Right lobe of liver (tissue), 6 donors: ENCODE data around the gene GRHL3. TPM values are rescaled to one million over a fixed set of nuclear protein-coding genes. Genes with fewer than 3 reads are reported as not detected.

Source experiments
- ATAC-seq, 4 donors: fragments of 200-7000 bp; cut with Tn5 transposase; one replicate each; pipeline ENCODE4 v1.9.1; 2020; ENCODE audit warnings: mild to moderate bottlenecking in 4 of 4, moderate library complexity in 4 of 4
- DNase-seq, 3 donors: peaks; one replicate each; pipeline ENCODE4 v3.0.0-alpha.2; 2020
- H3K27ac ChIP-seq, 3 donors: fragments of 200-600 bp; one replicate each; pipeline ENCODE4 v1.8.0; 2022
- H3K27me3 ChIP-seq, 2 donors: fragments of 200-600 bp; one replicate each; pipeline ENCODE4 v1.8.0; 2022
- H3K36me3 ChIP-seq, 4 donors: fragments of 200-600 bp; sonication (generic) in 1 of 4; one replicate each; pipeline versions ENCODE4 v1.5.1 to v1.8.0; 2017 to 2022; ENCODE audit warnings: control low read depth in 1 of 4
- H3K4me1 ChIP-seq, 4 donors: fragments of 200-600 bp; sonication (generic) in 1 of 4; one replicate each; pipeline versions ENCODE4 v1.5.1 to v1.8.0; 2017 to 2022; ENCODE audit warnings: control low read depth in 1 of 4
- H3K4me3 ChIP-seq, 3 donors: fragments of 200-600 bp; one replicate each; pipeline ENCODE4 v1.8.0; 2022
- H3K9me3 ChIP-seq, 4 donors: fragments of 200-600 bp; sonication (generic) in 1 of 4; one replicate each; pipeline versions ENCODE4 v1.5.1 to v1.8.0; 2017 to 2022; ENCODE audit warnings: control low read depth in 1 of 4
- CTCF ChIP-seq, 4 donors: fragments of 200-600 bp in 3 of 4; fragments of 450-650 bp in 1 of 4; IDR thresholded peaks; one replicate each; pipeline versions ENCODE4 v1.5.1 to v1.8.0; 2016 to 2022; ENCODE audit warnings: antibody characterized with exemption in 4 of 4, mild to moderate bottlenecking in 2 of 4
- POLR2A ChIP-seq: fragments of 450-650 bp; IDR thresholded peaks from one replicate; pipeline ENCODE4 v1.6.1; 2017; ENCODE audit warnings: antibody characterized with exemption, mild to moderate bottlenecking
- WGBS: methylation state at CpG from one replicate; pipeline ENCODE4 v1.1.6; 2018; ENCODE audit warnings: low coverage, low lambda C conversion rate; ENCODE audit not compliant: insufficient coverage; ENCODE audit errors: missing lambda C conversion rate; 5-methylcytosine and 5-hydroxymethylcytosine counted together
- intact Hi-C, 2 donors: fragments of 100-400 bp; cut with DNase I; formaldehyde crosslinking; loops; one replicate each; pipeline versions ENCODE4 v1.11.2 to v1.14.1; 2022
- total RNA-seq, 6 experiments: library from RNA; depleted of rRNA in 2 of 6; stranded (reverse); fragments of >200 nt in 2 of 6; fragmentation: NEBNext Ultra II Directional in 3 of 6; extraction: Animal tissue kit (Norgen Biotek cat#: 25700) in 3 of 6; gene quantifications; one replicate each; pipeline versions ENCODE4 v1.1.0 to v1.2.4, GENCODE V29; 2016 to 2023
- donor health status: DM: no; HTN: yes; CAD: no.
- donor health status: DM: no; HTN: no; CAD: no.
- donor health status: DM: no; HTN: no; CAD: no.
- donor health status: DM: no; HTN: yes; CAD: no.
- donor health status: DM: no; HTN: yes; CAD: no.

The GRHL3 gene
- total RNA-seq, 6 experiments from 2014 or later = 0.20 to 1.00 (median 0.26) TPM; not detected in 1

- Histone ChIP-seq H3K27ac (no peak overlapping the region), H3K36me3 (no peaks in the 10 kb centered on the region), H3K27me3 (no peaks in the 10 kb centered on the region), H3K4me1 (no peaks in the 10 kb centered on the region), H3K9me3 (no peaks in the 10 kb centered on the region), H3K4me3 (no peak overlapping the region)
- DNase-seq (no peak), ATAC-seq (no peak)
- no peak for TF ChIP-seq POLR2A
- no peak for TF ChIP-seq CTCF (IDR thresholded peaks at IDR 0.05)
- WGBS = 84% methylated on average over 7 of the region's 7 CpGs
- intact Hi-C loops = no loop called here
Measured at GRCh38 chr1:24331961-24332673, 13.0 kb downstream of the GRHL3 start.

DNA sequence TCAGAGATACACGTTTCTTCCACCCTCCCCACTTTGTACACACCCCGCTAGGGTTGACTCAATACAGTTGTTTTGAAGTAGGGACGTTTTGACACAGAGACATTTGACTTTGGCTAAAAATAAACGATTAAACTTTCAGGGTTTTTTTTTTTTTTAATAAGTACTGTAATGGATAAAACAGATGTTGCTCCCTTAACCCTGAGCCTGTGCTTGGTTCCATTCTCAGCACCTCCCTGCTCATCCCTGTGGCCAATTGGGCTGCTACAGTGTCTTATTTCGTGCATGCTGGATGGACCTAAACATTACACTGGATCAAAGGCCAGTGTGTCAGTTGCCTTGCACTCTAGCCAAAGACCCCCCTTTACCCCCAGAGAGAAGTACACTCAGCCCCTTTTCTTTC is 16.9 kb downstream of the GRHL3 start:
- intact Hi-C loops = no loop called here
- no peak for TF ChIP-seq POLR2A
- no peak for TF ChIP-seq CTCF (IDR thresholded peaks at IDR 0.05)
- 51% methylated on average over 4 of the region's 5 CpGs for WGBS
- H3K27ac ChIP-seq = no peak overlapping the region
- ATAC-seq (no peak), DNase-seq (no peak)
- no peaks in the 10 kb centered on the region for H3K4me1 ChIP-seq
- no peaks in the 10 kb centered on the region for H3K9me3 ChIP-seq
- H3K4me3 ChIP-seq = no peak overlapping the region
- H3K27me3 ChIP-seq = no peaks in the 10 kb centered on the region
- H3K36me3 ChIP-seq = no peaks in the 10 kb centered on the region

DNA sequence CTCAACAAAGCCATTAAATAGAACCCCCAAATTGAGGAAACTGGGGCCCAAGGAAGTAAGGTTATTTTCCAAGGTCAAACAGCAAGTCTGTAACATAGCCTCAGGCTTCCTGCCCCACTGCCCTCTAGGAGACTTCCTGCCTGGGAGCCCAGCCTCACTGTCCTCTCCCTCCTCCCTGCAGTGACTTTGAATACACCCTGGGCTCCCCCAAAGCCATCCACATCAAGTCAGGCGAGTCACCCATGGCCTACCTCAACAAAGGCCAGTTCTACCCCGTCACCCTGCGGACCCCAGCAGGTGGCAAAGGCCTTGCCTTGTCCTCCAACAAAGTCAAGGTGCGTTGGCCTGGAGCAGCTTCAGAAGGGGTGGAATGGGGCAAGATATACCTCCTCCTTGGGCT is 18.3 kb downstream of the GRHL3 start:
- DNase-seq = no peak
- Histone ChIP-seq H3K4me1 (no peaks in the 10 kb centered on the region), H3K27ac (no peak overlapping the region), H3K36me3 (no peaks in the 10 kb centered on the region), H3K4me3 (no peak overlapping the region), H3K27me3 (no peaks in the 10 kb centered on the region), H3K9me3 (no peaks in the 10 kb centered on the region)
- no peak for TF ChIP-seq CTCF (IDR thresholded peaks at IDR 0.05)
- TF ChIP-seq POLR2A = no peak
- ATAC-seq = peak in 1 of 4 donors; percentile 7
- WGBS = no CpG with 5 or more reads among the region's 4 CpGs
- intact Hi-C loops = no loop called here

GRCh38 chr1:24338447-24338846 is 19.3 kb downstream of the GRHL3 start:
- ATAC-seq = no peak
- H3K4me1 ChIP-seq = no peaks in the 10 kb centered on the region
- no peak overlapping the region for H3K27ac ChIP-seq
- DNase-seq = no peak
- WGBS = 79% methylated on average over 3 of the region's 5 CpGs
- H3K4me3 ChIP-seq = no peak overlapping the region
- intact Hi-C loops = no loop called here
- H3K36me3 ChIP-seq = no peaks in the 10 kb centered on the region
- TF ChIP-seq CTCF (IDR thresholded peaks at IDR 0.05) = no peak
- TF ChIP-seq POLR2A = no peak
- H3K27me3 ChIP-seq = no peaks in the 10 kb centered on the region
- H3K9me3 ChIP-seq = no peaks in the 10 kb centered on the region
